NCI-H2081 treated with DMSO at 0.1 percent for 48 hours (cell line): ENCODE results near the gene DOCK8.

ENCODE experiments used
- DNase-seq: peaks from one replicate; lab custom pipeline; 2025; lab: John Stamatoyannopoulos, UW

DOCK8 gene

GRCh38 chr9:311841-312240 lies 97.2 kb downstream of the DOCK8 start:
- DNase-seq, result no peak

GRCh38 chr9:312596-313320 lies 98.1 kb downstream of the DOCK8 start:
- DNase-seq, result no peak

GRCh38 chr9:316382-316965 lies 101.8 kb downstream of the DOCK8 start:
- DNase-seq, result no peak

- DNase-seq, result no peak
Measured at GRCh38 chr9:318646-319045, 104.0 kb downstream of the DOCK8 start.

- no peak for DNase-seq
Measured at GRCh38 chr9:324971-325370, 110.3 kb downstream of the DOCK8 start.

- DNase-seq, result no peak
Measured at GRCh38 chr9:326667-327066, 112.0 kb downstream of the DOCK8 start.

GRCh38 chr9:328453-328852 lies 113.8 kb downstream of the DOCK8 start:
- no peak for DNase-seq

- no peak for DNase-seq
Measured at GRCh38 chr9:331197-331596, 116.5 kb downstream of the DOCK8 start.

- no peak for DNase-seq
Measured at GRCh38 chr9:335373-335772, 120.7 kb downstream of the DOCK8 start.

- DNase-seq, result no peak
Measured at GRCh38 chr9:336039-336438, 121.4 kb downstream of the DOCK8 start.

GRCh38 chr9:338602-339001 lies 123.9 kb downstream of the DOCK8 start:
- DNase-seq, result no peak

- no peak for DNase-seq
Measured at GRCh38 chr9:341634-342421, 127.2 kb downstream of the DOCK8 start.

- DNase-seq, result no peak
Measured at GRCh38 chr9:343773-344172, 129.1 kb downstream of the DOCK8 start.

- no peak for DNase-seq
Measured at GRCh38 chr9:346111-346571, 131.5 kb downstream of the DOCK8 start.

GRCh38 chr9:347667-348292 lies 133.1 kb downstream of the DOCK8 start:
- no peak for DNase-seq

GRCh38 chr9:350384-350783 lies 135.7 kb downstream of the DOCK8 start:
- DNase-seq, result no peak

- DNase-seq, result no peak
Measured at GRCh38 chr9:351916-352315, 137.3 kb downstream of the DOCK8 start.

GRCh38 chr9:353077-353476 lies 138.4 kb downstream of the DOCK8 start:
- DNase-seq, result no peak

GRCh38 chr9:354453-354852 lies 139.8 kb downstream of the DOCK8 start:
- DNase-seq, result no peak

GRCh38 chr9:357560-357959 lies 142.9 kb downstream of the DOCK8 start:
- no peak for DNase-seq

- no peak for DNase-seq
Measured at GRCh38 chr9:362561-363273, 148.1 kb downstream of the DOCK8 start.

GRCh38 chr9:363274-363612 lies 148.6 kb downstream of the DOCK8 start:
- no peak for DNase-seq
